ENCODE measurements around the gene ZNF532.

The ZNF532 gene

GRCh38 chr18:58953627-58954026, 89.0 kb downstream of the ZNF532 start:
- TF ChIP-seq CTCF (IDR thresholded peaks at IDR 0.05; ENCODE audit: control insufficient read depth, insufficient read depth, low read depth, low read length, missing control alignments), result no peak
- H3K4me3 ChIP-seq (ENCODE audit: control insufficient read depth, low read depth, low read length), result no peak overlapping the region
- no peak for DNase-seq (ENCODE audit: low read depth)

- DNase-seq (ENCODE audit: low read depth), result no peak
- no peak overlapping the region for H3K4me3 ChIP-seq (ENCODE audit: control insufficient read depth, low read depth, low read length)
- no peak for TF ChIP-seq CTCF (IDR thresholded peaks at IDR 0.05; ENCODE audit: control insufficient read depth, insufficient read depth, low read depth, low read length, missing control alignments)
Measured at GRCh38 chr18:58955001-58955400, 90.3 kb downstream of the ZNF532 start.

- TF ChIP-seq CTCF (IDR thresholded peaks at IDR 0.05; ENCODE audit: control insufficient read depth, insufficient read depth, low read depth, low read length, missing control alignments), result no peak
- H3K4me3 ChIP-seq (ENCODE audit: control insufficient read depth, low read depth, low read length), result no peak overlapping the region
- DNase-seq (ENCODE audit: low read depth), result no peak
Measured at GRCh38 chr18:58955738-58956137, 91.1 kb downstream of the ZNF532 start.

GRCh38 chr18:58958628-58959027, 94.0 kb downstream of the ZNF532 start:
- TF ChIP-seq CTCF (IDR thresholded peaks at IDR 0.05; ENCODE audit: control insufficient read depth, insufficient read depth, low read depth, low read length, missing control alignments), result no peak
- no peak overlapping the region for H3K4me3 ChIP-seq (ENCODE audit: control insufficient read depth, low read depth, low read length)
- no peak for DNase-seq (ENCODE audit: low read depth)

GRCh38 chr18:58960508-58960907, 95.8 kb downstream of the ZNF532 start:
- no peak for DNase-seq (ENCODE audit: low read depth)
- TF ChIP-seq CTCF (IDR thresholded peaks at IDR 0.05; ENCODE audit: control insufficient read depth, insufficient read depth, low read depth, low read length, missing control alignments), result no peak
- no peak overlapping the region for H3K4me3 ChIP-seq (ENCODE audit: control insufficient read depth, low read depth, low read length)

- no peak for TF ChIP-seq CTCF (IDR thresholded peaks at IDR 0.05; ENCODE audit: control insufficient read depth, insufficient read depth, low read depth, low read length, missing control alignments)
- no peak overlapping the region for H3K4me3 ChIP-seq (ENCODE audit: control insufficient read depth, low read depth, low read length)
- no peak for DNase-seq (ENCODE audit: low read depth)
Measured at GRCh38 chr18:58960946-58961722, 96.5 kb downstream of the ZNF532 start.

All from AG09309 (cell line).